HEK293T (cell line): ENCODE data around the gene TIMM17B.
"Not testable (repeated sequence)": the region's sequence is repeated elsewhere in the genome, so short reads cannot be mapped to it uniquely, and the experiment has no call there.

Experiments used
- CTBP1 ChIP-seq: fragments of 450-650 bp; IDR thresholded peaks from 2 replicates; pipeline ENCODE4 v1.6.1; 2016; ENCODE audit warnings: borderline replicate concordance
- ELF4 ChIP-seq: fragments of 450-650 bp; IDR thresholded peaks from 2 replicates; pipeline ENCODE4 v1.6.1; 2017; ENCODE audit warnings: antibody characterized with exemption
- FOXK2 ChIP-seq: fragments of 450-650 bp; IDR thresholded peaks from 2 replicates; pipeline ENCODE4 v1.6.1; 2016; ENCODE audit warnings: mild to moderate bottlenecking
- SP1 ChIP-seq: fragments of 450-650 bp; IDR thresholded peaks from 2 replicates; pipeline ENCODE4 v1.6.1; 2017
- ZNF384 ChIP-seq: fragments of 450-650 bp; IDR thresholded peaks from 2 replicates; pipeline ENCODE4 v1.6.1; 2016

GRCh38 chrX:48876944-48877343 lies 20.6 kb downstream of the TIMM17B start:
- TF ChIP-seq FOXK2, CTBP1, ELF4, ZNF384, SP1: not testable (repeated sequence)
